Measurements from ENCODE around the gene ENTPD6. TPM values are rescaled to one million over a fixed set of nuclear protein-coding genes. Genes with fewer than 3 reads are reported as not detected.
A peak's percentile ranks its signal among the peaks of the same experiment; 100 is the strongest.

Gene ENTPD6
- total and polyA plus RNA-seq, 2 of the 4 experiments (the other 2 are of a cell fraction), result 61.1 to 98.6 TPM

DNA sequence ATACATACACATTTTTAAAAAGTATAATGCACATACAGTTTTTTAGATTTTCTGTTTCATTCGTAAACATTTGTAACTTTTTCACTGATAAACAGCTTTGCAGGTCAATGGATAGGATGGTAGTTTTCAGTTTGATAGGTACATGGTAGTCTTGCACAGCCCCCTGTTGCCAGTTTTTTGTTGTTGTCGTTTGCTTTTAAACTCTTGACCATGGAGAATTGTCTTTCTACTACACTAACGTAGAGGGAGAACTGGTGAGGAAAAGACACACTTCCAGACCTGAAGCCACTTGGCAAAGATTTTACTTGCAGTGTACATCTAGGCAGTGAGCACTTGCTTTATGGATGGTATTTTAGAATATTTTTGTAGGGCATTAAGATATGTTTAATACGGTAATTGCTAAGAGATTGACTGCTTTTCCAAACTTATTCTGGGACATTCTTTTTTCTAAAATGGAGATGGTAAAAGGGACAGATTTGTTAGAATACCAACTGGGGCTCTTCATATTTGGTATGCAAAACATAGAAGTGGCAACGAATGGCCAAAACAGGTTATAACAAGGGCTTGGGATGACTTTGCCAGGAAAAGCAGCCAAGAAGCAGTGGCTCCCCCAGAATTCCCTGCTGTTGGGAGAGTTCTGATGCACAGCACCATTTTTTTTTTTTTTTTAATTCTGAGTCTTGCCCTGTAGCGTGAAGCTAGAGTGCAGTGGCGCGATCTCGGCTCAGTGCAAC, 53.9 kb downstream of the ENTPD6 start:
- Histone ChIP-seq H3K14ac (replicated peaks; ENCODE audit: low read depth, low read length) (peak overlapping the region; percentile 74; the same call in 1 of the 2 replicates), H3K9ac (ENCODE audit: low read depth, low read length) (peak overlapping the region; percentile 81; the same call in 1 of the 2 replicates), H2AK5ac (ENCODE audit: low read depth, low read length) (no peak overlapping the region), H3K36me3 (ENCODE audit: control insufficient read depth, insufficient read depth, low read length) (peaks cover 5% of the 10 kb centered on the region; the same call in 1 of the 2 replicates), H2BK15ac (ENCODE audit: low read depth, low read length) (no peak overlapping the region), H3K79me1 (ENCODE audit: low read depth in 1 of 2, low read length in 2 of 2) (peaks cover 8 to 61% of the 10 kb centered on the region in 2 experiments), H3K4me2 (ENCODE audit: low read depth, low read length) (peak overlapping the region; percentile 91), H3K18ac (ENCODE audit: low read depth, low read length) (no peak overlapping the region), H3K4ac (ENCODE audit: low read depth, low read length) (peak overlapping the region; percentile 30; the same call in 1 of the 2 replicates), H2AFZ (replicated peaks; ENCODE audit: low read length, poor library complexity) (no peak overlapping the region), H3K56ac (ENCODE audit: extremely low read depth, insufficient read depth, low read length) (0 out of 2 replicates have a peak overlapping the region, but pooled peaks have one; percentile 27), H3K23ac (ENCODE audit: low read depth, low read length) (peak overlapping the region; percentile 72; the same call in 1 of the 2 replicates), H3K9me3 (ENCODE audit: control insufficient read depth, insufficient read depth, low read length) (no peaks in the 10 kb centered on the region), H4K91ac (ENCODE audit: insufficient read depth, low read depth, low read length) (no peak overlapping the region), H2BK120ac (ENCODE audit: low read depth, low read length) (no peak overlapping the region), H3K27ac (ENCODE audit: insufficient read depth, low read length) (no peak overlapping the region), H2AK9ac (replicated peaks; ENCODE audit: low read depth, low read length, poor library complexity) (peak overlapping the region; percentile 48), H2BK20ac (ENCODE audit: low read depth, low read length) (no peak overlapping the region), H3K9me1 (ENCODE audit: insufficient read depth, low read length) (peaks cover 29% of the 10 kb centered on the region), H3K4me1 (ENCODE audit: control insufficient read depth, insufficient read depth, low read length) (peaks cover 13% of the 10 kb centered on the region), H3K4me3 (ENCODE audit: insufficient read depth, low read depth, low read length) (peak overlapping the region; percentile 81), H4K5ac (ENCODE audit: low read depth, low read length) (no peak overlapping the region), H4K20me1 (ENCODE audit: insufficient read depth, low read length) (peaks cover 51% of the 10 kb centered on the region), H4K8ac (ENCODE audit: low read depth in 2 of 2, low read length in 2 of 2) (peak overlapping the region in 1 of 2 experiments; percentile 49; a peak in 1 of 4 replicates), H3K27me3 (ENCODE audit: control insufficient read depth, insufficient read depth, low read length) (no peaks in the 10 kb centered on the region), H2BK5ac (ENCODE audit: low read depth, low read length, poor library complexity, severe bottlenecking) (peak overlapping the region; percentile 53)
- TSS peak; percentile 56 for BruUV-seq (replicated peaks)
- WGBS, 2 experiments (ENCODE audit: extremely low coverage in 2 of 2, insufficient read length in 1 of 2), result 20% methylated on average over 1 of the region's 9 CpGs; no CpG with 5 or more reads in 1 of the 2 experiments
- intact Hi-C loops (cut with micrococcal nuclease), result loop anchor here (2.0 to 5.0 kb wide), 5 partner anchors 27 to 255 kb away; partner anchors contain the start of gene ENTPD6
- POLR2A ChIA-PET (ENCODE audit: unreplicated experiment), result no interaction called here
- in situ Hi-C loops (cut with MboI; ENCODE audit: low sequenced_read_pairs), result no loop called here
- no peak for ATAC-seq (ENCODE audit: low read depth)
- dilution Hi-C loops (cut with HindIII; ENCODE audit: low sequenced_read_pairs, unreplicated experiment), result no loop called here
- peak; percentile 15 for DNase-seq
- TF ChIP-seq BHLHE40 (IDR thresholded peaks at IDR 0.05; ENCODE audit: low read depth, low read length), result no peak
- TF ChIP-seq, protein P1, sequence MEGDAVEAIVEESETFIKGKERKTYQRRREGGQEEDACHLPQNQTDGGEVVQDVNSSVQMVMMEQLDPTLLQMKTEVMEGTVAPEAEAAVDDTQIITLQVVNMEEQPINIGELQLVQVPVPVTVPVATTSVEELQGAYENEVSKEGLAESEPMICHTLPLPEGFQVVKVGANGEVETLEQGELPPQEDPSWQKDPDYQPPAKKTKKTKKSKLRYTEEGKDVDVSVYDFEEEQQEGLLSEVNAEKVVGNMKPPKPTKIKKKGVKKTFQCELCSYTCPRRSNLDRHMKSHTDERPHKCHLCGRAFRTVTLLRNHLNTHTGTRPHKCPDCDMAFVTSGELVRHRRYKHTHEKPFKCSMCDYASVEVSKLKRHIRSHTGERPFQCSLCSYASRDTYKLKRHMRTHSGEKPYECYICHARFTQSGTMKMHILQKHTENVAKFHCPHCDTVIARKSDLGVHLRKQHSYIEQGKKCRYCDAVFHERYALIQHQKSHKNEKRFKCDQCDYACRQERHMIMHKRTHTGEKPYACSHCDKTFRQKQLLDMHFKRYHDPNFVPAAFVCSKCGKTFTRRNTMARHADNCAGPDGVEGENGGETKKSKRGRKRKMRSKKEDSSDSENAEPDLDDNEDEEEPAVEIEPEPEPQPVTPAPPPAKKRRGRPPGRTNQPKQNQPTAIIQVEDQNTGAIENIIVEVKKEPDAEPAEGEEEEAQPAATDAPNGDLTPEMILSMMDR (conservative IDR thresholded peaks at IDR 0.05; ENCODE audit: low read depth, low read length), result peak; percentile 18; the same call in 1 of the 2 replicates
- CTCF ChIA-PET, result no interaction called here

All from IMR-90 (cell line).